ENCODE data around the gene LMF1.

The LMF1 gene

DNA sequence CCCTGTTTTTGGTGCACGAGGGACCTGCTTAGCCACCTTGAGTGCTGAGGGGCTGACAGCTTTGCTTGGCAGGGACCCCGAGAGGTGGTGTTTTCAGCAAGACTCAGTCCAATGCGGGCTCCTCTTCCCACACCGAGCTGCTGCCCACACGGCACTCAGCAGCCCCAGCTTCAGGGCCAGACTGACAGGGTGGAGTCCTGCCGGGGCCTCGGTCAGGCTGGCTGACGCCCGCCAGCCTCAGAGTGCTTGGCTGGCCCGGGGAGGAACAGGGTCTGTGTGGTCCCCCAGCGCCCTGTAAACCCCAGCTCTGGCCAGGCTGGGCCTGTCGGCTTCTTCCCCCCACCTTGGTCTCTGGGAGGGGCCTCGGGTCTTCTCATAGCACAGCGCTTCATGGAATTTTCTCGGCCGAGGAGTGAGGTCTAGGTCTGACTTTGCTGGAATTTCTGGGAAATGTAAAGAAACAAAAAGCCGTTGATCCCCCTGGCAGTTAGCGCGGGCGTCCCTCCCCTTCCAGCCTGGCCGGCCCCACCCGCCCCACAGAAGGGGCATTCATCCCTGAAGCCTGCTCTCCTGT is 13.4 kb upstream of the LMF1 start:
- peak; percentile 71 for DNase-seq

DNA sequence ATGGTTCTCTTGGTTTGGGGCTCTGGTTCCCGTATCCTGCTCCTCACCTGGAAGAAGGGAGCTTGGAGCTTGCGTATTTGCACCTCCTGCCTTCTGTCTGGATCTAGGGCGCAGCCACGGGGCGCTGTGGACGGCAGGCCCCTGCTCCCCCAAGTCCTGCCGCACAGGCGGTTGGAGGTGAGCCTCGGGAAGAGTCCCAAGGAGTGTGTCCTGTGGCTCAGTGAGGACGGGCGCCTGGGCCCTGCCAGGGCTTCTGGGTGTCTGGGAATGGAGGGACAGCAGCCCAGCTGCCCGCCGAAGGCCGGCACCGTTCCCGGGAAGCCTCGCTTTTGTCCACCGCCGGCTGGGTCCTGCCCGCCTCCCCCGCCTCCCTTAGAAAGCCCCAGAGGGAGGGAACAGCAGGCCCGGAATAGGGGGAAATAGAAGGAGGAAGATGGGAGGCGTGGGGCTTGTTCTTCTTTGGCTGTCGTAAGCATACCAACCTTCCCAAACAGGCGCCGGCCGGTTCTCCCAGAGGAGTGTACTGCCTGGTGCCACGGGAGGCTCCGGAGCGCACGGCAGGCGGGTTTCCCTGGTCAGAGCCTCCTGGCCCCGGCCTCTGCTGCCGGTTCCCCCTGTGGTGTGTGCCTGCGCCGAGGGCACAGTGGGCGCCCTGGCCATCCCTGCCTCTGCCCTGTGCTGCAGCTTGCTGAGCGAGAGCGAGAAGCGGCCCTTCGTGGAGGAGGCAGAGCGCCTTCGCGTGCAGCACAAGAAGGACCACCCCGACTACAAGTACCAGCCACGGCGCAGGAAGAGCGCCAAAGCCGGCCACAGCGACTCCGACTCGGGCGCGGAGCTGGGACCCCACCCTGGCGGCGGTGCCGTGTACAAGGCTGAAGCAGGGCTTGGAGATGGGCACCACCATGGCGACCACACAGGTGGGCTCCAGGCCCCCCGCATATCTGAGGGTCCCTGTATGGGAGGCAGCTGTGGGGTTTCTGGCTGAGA is 12.6 kb upstream of the LMF1 start:
- no peak for DNase-seq

DNA sequence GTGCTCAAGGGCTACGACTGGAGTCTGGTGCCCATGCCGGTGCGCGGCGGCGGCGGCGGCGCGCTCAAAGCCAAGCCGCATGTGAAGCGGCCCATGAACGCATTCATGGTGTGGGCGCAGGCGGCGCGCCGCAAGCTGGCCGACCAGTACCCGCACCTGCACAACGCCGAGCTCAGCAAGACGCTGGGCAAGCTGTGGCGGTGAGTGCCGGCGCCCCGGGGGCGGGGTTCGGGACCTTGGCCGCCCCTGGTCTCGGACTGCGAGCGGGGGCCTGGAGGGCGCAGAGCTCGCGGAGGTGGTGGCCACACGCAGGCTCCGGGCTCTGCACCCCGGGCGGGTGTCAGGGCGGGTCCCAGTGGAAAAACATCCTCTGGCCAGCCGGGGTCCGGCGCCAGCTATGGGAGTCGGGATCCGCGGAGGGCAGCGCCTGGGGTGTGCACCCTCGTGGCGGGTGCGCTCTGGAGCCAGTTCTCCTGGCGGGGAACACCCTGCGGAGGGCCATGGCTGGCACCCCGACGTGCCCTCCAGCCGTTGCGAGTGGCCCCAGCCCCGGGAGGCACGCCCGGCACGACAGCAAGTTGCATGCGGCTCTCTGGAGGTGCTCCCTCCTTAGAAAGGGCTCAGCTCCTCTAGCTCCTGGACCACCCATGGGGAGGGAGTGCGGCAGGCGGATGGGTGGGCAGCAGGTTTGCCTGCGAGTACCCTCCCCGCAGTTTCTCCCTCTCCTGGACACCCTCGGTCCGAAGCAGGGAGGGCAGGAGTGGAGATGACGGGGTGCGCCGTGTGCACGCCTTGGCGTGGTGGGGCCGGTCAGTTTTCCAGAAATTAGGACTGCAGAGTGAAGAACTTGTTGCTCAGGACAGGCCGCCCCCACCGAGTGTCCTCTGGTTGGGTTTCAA is 11.6 kb upstream of the LMF1 start:
- no peak for DNase-seq

DNA sequence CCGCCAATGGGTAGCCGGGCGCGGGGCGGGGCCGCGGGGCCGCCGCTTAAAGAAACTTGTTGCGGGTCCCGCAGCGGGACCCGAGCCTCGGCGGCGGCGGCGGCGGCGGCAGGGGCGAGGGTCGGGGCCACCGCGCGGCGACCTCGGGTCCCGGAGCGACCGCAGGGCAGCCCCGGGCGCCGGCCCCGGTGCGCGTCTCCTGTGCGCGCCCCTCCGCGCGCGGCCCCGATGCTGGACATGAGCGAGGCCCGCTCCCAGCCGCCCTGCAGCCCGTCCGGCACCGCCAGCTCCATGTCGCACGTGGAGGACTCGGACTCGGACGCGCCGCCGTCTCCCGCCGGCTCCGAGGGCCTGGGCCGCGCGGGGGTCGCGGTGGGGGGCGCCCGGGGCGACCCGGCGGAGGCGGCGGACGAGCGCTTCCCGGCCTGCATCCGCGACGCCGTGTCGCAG is 10.9 kb upstream of the LMF1 start, which contains the start of gene SOX8:
Gene SOX8, plus strand, starts transcription at position 76 of the 450 bp plus-strand sequence. Its CDS starts 153 bp downstream, at position 229.
- no peak for DNase-seq

DNA sequence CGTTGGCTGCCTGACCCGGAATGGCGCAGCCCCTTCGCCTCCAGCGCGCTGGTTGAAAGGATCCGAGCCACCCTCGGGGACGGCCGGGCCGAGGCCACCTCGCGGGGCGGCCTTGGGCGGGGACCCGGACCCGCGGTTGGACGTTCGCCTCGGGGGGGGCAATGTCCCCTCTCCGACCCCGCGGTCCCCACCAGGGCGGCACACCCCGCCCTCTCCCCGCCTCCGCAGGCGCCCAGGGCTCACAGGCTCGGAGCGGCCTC is 9.7 kb upstream of the LMF1 start:
- DNase-seq: no peak

DNA sequence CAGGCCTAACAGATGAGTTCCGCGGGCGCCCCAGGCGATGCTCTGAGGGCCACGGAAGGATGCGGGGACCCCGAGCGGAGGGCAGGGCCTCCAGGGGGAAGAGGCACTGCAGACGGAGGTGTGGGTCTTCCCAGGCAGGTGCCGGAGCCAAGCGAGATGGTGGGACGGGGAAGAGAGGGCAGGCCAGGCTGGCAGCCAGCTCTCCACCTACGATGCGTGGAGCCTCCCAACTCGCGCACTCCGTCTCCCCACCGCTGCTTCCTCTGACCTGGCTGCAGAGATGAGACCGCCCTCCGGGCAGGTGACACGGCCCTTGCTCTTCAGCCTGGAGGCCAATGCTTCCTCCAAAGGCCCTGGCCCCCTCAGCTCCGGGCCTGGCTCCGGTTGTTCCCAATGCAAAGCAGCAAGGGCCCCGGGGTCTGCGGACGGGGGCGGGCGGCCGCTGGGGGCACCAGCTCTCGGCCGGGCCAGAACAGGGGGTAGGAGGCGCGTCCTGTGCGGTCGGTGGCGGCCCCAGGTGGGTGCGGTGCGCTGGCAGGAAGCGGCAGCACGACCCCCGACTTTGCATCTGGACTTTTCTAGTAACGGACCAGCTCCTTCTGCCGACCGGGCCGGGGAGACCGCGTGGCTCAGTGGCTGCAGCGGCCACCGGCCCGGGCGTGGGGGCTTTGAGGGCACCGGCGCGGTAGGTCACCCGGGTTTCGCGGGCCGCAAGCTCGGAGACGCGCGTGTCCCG is 9.2 kb upstream of the LMF1 start:
- DNase-seq: peak; percentile 47

DNA sequence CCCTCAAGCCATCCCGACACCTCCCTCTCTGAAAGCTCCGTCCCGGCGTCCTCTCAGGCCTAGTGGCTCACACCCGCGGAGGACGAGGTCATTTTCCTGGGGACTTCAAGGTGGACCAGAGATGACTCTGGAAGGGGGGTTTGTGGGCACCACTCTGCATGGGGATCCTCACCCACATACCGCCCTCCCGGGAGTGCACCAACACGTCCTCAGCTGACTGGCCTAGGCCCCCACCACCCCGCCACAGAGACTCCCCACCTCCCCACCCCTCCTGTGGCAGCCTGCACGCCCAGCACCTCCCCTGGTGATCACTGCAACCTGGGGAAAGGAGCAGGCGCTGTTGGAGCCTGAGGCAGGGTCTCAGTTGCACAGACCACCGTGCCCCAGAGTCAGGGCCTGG is 8.4 kb upstream of the LMF1 start:
- DNase-seq: no peak

DNA sequence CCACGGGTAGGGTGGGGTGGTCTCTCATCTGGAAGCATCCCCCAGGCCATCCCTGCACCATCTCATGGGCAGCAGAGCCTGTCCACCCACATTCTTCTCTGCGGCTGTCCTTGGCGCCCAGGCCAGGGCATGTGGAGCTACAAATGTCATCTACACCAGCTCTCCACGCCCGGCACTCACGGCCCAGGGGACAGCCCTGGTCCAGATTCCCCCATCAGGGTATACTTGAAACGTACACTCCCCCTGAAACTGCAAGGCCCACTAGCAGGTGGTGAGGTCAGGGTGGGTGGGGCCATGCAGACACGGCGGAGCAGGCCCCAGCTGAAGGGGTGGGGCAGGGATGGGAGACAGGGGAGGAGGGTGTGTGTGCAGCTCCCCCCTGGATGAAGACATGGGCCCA is 7.6 kb upstream of the LMF1 start:
- no peak for DNase-seq

DNA sequence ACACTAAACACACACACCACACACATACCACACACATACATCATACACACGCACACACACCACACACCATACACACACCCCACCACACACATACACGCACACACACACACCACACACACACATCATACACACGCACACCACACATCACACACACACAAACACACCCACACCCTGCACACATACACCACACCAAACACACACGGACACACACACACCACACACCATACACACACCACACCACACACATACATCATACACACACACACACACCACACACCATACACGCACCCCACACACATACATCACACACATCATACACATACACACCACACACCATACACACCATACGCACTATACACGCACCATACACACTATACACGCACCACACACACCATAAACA is 7.1 kb upstream of the LMF1 start:
- no peak for DNase-seq

DNA sequence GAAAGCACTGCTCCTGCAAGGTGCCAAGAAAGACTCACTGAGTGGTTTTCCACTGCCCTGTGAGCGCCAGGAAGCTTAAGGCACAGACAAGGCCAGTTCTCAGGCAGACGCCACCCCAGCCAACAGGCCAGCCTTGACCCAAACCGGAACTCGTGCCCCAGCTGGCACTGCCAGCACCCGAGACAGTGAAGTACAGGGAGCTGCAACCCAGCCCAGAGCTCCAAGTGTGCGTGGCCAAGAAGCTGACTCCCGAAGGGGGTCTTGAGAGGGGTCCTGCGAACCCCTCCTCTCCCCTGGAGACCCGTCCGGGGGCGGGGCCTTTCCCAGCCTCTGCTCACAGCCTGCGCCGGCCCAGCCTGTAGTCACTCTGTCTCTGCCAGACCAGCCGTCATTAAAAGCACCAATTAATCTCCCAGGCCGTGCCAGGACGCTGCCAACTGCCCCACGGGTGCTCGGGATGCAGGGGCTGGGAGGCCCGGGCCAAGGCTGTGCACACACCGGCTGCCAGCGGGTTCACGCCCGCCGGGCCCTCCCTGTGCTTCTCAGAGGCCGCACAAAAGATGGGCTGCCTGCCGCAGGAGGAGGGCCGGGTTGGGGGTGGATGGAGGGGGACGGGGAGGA is 6.4 kb upstream of the LMF1 start:
- DNase-seq: peak; percentile 85

DNA sequence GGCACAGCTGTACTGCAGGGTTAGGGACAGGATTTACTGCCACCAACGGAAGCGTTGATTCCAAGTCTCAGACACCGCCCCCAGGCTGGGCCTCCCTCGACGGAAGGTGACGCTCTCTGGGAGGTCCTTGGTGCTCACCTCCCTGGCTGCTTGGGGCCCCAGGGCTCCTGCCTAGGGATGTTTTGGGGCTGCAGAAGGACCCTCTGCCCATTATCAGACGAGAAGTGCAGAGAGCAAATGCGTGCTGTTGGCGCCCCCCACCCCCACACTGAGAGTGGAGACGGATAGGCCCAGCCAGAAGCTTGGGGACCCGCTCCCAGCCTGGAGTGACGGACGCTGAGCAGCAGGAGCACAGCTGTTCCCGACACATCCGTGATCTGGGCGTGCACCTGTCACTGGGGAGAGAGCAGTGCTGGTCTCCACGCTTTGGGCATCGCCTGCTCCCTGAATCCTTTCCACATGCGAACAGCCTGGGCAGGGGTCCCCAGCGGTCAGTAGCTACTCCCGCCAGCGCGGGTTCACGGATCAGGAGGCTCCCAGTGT is 5.7 kb upstream of the LMF1 start:
- DNase-seq: peak; percentile 80

DNA sequence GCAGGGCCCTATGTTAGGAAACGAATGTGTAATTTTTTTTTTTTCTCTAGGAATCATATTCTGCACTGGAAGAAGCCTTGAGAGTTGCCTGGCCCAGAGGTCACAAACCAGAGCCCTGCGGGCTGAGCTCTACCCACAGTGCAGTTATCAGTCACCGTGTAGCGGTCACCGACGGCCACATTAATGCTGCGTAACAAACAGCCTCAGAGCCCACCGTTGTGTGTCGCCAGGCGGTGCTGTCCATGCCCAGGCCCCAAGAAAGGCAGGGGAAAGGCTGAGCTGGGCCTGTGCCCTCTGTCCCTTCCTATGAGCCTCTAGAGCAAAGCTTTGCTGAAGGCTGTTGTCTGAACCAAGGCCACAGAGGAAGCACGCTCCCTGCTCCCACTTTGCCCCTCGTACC is 4.5 kb upstream of the LMF1 start:
- DNase-seq: peak; percentile 13

DNA sequence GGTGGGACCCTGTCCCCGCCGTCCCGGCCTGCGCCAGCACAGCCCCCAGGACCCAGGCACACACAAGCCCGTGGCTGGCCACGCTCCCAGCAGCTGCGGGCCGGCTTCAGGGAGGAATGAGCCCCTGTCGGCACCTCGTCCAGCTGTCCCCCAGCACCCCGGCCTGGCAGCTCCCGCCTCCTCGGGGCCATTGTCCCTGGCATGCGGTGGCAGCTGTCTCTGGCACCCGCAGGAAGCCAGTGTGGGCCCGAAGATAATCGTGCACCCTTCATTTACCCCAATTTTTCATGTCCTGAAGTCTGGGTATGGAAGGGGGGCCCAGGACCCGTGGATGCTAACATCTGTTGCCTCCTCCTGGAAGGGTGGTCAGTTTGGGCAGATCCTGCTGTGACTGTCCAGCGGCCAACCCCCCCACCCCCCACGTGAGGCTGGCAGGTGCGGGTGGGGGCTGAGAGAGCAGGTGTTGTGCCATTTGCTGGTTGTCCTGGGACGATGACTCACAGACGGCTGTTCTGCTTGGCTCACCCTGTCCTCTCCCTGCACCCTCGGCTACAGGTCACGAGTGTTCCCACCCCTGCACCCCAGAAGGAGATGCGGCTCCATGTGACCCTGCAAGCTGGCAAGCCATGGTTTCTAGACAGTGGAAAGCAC is 4.0 kb upstream of the LMF1 start:
- DNase-seq: peak; percentile 81

DNA sequence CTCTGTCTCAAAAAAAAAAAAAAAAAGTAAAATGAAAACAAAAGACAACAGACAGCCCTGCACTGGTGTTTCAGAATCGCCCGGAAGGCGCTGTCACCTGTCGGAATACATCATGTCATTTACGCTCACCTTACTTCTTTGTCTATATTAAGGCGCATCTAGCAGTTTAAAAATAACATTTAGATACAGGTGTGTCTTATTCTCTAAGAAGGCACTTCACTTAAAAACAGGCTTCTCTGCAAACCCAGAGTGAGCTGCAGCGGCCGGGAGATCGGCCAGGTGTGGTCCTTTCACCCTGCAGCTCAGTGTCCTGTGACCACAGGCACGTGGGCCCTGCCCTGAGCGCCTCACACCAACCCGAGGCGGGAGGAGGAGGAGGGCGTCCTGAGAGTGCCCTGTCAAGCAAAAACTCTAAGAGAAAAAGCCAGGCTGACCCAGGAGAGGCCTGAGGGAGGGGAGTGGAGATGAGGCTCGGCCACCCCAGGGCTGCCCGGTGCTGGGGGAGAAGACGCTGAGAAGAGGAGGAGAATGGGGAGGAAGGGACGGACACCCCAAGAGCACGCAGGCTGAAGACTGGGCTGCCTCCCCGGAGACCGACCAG is 3.3 kb upstream of the LMF1 start:
- DNase-seq: peak; percentile 33

DNA sequence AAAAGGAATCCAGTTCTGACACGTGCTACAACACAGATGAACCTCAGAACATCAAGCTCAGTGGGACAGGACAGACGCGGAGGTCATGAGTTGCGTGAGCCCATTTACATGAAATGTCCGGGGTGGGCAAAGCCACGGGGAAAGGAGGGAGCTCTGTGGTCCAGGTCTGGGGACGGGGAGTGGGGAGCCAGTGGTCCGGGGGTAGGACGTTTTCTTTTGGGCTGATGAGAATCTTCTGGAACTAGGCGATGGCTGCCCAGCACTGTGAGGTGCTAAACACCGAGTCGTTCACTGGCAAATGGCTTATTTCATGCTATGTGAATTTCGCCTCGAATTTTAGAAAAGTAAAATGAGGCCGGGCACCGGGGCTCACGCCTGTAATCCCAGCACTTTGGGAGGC is 2.6 kb upstream of the LMF1 start:
- DNase-seq: peak; percentile 17

DNA sequence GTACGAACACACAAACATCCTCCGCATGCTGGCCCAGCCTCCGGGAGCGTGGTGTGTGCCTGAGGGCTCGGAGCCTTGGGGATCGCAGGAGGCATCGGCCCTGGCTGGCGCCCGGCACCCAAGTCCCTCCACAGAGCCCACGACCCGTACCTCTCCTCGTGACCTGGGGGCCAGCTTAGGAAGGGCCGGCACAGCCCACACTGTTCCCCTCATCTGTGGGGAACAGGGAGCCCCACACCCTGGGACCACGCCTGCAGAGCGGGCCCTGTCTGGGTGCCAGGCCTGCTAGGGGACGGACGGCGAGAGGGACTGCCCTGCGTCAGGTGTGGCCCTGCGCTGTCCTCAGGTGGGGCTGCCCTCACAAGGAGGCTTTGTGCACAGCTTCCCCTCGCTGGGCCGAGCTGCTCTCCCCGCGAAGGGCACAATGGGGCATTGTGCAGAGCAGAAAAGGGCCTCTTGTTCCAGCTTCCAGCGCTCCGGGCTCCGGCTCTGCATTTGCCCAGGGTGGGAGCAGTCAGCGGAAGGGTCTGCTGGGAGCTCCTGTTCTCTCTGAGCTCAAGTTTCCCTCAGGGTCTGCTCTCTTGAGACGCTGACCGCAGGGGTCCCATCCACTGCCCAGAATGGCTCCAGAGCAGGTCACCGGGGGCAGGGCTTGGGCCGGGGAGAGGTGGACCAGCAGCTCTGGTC is 1.7 kb upstream of the LMF1 start:
- peak; percentile 58 for DNase-seq

DNA sequence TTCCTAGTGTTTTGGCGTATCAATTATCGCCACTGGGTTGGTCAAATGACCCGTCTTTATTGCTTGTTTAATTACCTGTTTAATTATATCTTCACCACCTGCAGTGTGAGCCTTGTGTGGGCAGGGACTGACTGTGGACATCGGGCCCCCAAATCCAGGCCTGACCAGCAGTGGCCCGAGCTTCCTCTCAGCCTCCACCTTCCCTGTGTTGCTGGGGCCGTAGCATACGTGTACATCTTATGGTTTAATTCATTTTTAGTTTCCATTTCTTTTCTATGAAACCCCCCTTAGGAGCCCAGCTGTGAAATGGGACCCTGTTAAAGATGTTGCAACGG is 1.2 kb upstream of the LMF1 start:
- no peak for DNase-seq

DNA sequence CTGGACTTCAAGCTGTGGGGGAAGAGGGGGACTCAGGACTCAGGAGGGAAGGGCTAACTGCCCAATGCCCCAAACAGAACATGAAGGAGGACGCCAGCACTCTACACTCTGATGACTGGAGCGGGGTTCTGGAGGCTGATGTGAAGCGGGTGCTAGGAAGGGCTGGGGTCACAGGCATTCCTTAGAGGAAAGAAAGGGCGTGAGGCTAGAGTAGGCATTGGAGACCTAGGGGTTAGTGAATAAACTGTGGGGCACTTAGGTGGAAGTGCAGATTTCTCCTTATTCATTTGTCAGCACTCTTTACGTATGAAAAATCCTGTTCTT is 760 bp upstream of the LMF1 start:
- DNase-seq: no peak

DNA sequence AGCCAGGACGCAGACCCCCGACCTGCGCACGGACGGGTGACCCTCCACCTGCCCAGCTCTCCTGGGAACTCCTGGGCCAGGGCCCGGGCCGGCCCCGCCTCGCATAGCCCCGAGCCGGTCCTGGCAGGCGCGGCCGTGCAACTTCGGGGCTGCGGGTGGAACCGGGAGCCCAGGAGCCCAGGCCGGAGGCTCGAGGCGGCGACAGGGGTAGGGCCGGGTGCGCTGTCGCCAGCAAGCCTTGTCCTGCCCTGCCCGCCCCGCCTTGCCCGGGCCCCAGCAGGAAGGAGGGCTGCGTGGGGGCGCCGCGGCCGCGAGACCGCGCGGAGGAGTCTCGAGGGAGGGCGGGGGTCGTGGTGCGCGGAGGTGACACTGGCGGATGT is 408 bp downstream of the LMF1 start:
- no peak for DNase-seq

DNA sequence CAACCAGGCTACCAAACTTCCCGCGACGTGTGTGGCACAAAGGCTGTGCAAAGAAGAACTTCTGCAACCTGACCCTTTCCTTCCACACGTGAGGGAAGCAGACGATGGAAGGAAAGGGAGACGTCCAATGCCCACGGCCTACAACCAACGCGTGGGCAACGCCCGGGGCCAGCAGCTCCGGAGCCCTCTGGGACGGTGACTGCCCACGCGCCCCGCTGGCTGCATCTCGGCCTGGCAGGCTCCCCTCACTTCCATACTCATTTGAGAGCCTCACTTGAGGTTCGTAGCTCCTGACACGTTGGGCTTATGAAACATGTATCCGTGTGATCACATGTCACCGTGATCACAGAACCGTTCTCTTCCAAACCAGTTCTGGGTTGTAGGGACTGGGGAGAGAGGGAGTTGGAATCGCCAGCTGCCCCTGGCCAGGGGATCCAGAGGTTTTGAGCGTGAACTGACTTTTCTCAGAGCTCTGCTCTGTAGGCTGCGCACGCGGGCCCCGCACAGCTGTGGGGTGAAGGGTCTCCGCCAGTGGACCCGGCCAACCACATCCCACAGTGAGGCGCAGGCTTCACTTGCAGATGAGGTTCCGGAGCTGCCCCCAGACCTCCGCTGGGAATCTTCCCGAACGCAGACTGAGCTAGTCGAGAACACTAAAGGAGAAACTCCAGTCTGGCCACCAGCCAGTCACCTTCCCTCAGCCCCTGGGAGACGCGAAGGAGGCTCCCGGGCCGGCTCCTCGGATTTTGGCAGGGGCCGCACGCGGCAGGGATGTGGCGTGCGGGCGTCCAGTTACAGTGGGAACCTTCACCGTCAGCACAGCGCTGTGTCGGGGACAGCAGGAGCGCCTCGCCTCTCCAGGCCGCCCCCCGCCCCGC is 1.0 kb downstream of the LMF1 start:
- peak; percentile 69 for DNase-seq

Measured in femur (tissue), 1 donor.